ENCODE data around the gene SP3.

- TF ChIP-seq CTCF (IDR thresholded peaks at IDR 0.05; ENCODE audit: low read depth, low read length, poor library complexity, severe bottlenecking), result no peak
- TF ChIP-seq EZH2phosphoT487 (IDR thresholded peaks at IDR 0.05; ENCODE audit: borderline replicate concordance, low read length), result no peak
These were observed 23.6 kb downstream of the SP3 start for GRCh38 chr2:173941567-173941966.
